Right lobe of liver (tissue), 4 donors: ENCODE measurements around the gene ASTE1.

Experiments
- POLR2A ChIP-seq: fragments of 450-650 bp; IDR thresholded peaks from one replicate; pipeline ENCODE4 v1.6.1; 2017; ENCODE audit warnings: antibody characterized with exemption, mild to moderate bottlenecking
- TF ChIP-seq, protein P1 (sequence below), 4 donors: fragments of 200-600 bp in 3 of 4; fragments of 450-650 bp in 1 of 4; IDR thresholded peaks; one replicate each; pipeline versions ENCODE4 v1.5.1 to v1.8.0; 2016 to 2022; ENCODE audit warnings: antibody characterized with exemption in 4 of 4, mild to moderate bottlenecking in 2 of 4
- donor health status: DM: no; HTN: no; CAD: no.
- donor health status: DM: no; HTN: no; CAD: no.
- donor health status: DM: no; HTN: yes; CAD: no.

DNA sequence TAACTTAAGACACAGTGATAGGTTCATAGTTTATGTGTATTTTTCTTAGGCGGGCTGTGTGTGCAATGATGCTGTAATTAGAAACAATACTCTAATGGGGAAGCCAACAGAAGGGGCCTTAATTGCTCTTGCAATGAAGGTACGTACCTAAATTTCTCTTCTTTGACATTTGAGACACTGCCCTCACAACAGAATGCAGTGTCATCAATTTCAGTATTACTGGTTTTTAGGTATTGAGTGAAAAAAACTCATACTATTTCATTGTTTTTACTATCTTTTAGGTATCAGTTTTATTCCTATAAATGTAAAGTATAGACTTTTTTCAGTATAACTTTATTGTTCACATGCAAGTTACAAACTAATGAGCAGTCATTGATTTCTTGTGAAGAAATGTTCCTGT lies 59.3 kb downstream of the ASTE1 start:
- TF ChIP-seq, protein P1, sequence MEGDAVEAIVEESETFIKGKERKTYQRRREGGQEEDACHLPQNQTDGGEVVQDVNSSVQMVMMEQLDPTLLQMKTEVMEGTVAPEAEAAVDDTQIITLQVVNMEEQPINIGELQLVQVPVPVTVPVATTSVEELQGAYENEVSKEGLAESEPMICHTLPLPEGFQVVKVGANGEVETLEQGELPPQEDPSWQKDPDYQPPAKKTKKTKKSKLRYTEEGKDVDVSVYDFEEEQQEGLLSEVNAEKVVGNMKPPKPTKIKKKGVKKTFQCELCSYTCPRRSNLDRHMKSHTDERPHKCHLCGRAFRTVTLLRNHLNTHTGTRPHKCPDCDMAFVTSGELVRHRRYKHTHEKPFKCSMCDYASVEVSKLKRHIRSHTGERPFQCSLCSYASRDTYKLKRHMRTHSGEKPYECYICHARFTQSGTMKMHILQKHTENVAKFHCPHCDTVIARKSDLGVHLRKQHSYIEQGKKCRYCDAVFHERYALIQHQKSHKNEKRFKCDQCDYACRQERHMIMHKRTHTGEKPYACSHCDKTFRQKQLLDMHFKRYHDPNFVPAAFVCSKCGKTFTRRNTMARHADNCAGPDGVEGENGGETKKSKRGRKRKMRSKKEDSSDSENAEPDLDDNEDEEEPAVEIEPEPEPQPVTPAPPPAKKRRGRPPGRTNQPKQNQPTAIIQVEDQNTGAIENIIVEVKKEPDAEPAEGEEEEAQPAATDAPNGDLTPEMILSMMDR (IDR thresholded peaks at IDR 0.05): no peak
- TF ChIP-seq POLR2A: no peak
